Gastroesophageal sphincter (tissue), 3 donors: ENCODE measurements around the gene ZNF547.

ENCODE experiments used
- POLR2AphosphoS5 ChIP-seq: sonication (generic); formaldehyde crosslinking; IDR thresholded peaks from one replicate; pipeline ENCODE4 v1.6.1; 2017; ENCODE audit warnings: antibody characterized with exemption
- TF ChIP-seq, protein P1 (sequence below), 4 experiments: fragments of 200-600 bp in 2 of 4; fragments of 450-650 bp in 2 of 4; sonication (generic) in 1 of 4; IDR thresholded peaks; one replicate each; pipeline ENCODE4 v1.5.1; 2017 to 2019; ENCODE audit warnings: antibody characterized with exemption in 4 of 4, mild to moderate bottlenecking in 2 of 4, moderate library complexity in 2 of 4

DNA sequence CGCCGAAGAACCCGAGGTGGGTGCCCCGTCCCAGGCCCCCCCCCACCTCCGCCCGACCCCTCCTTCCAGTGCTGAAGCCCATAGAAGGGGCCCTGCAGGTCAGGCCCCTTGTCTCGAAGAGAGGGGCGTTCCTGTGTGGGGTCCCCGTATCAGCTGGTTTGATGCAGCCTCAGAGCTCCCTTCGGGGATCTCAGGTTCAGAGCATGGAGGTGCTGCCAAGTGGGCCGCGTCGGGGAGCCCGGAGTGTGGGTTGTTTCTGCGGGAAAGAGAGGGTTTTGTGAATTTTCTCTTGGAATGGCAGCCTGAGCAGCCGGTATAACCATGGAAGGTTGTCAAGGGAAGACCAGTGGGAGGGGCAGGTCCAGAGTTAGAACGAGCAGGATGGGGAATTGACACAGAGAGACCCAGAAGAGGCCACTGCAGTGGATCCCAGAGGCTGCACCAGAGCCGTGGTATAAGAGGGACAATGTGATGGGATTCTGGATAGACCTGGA, 384 bp downstream of the ZNF547 start:
- no peak for TF ChIP-seq POLR2AphosphoS5
- TF ChIP-seq, protein P1, sequence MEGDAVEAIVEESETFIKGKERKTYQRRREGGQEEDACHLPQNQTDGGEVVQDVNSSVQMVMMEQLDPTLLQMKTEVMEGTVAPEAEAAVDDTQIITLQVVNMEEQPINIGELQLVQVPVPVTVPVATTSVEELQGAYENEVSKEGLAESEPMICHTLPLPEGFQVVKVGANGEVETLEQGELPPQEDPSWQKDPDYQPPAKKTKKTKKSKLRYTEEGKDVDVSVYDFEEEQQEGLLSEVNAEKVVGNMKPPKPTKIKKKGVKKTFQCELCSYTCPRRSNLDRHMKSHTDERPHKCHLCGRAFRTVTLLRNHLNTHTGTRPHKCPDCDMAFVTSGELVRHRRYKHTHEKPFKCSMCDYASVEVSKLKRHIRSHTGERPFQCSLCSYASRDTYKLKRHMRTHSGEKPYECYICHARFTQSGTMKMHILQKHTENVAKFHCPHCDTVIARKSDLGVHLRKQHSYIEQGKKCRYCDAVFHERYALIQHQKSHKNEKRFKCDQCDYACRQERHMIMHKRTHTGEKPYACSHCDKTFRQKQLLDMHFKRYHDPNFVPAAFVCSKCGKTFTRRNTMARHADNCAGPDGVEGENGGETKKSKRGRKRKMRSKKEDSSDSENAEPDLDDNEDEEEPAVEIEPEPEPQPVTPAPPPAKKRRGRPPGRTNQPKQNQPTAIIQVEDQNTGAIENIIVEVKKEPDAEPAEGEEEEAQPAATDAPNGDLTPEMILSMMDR (IDR thresholded peaks at IDR 0.05), result no peak
